GM10847 (cell line): ENCODE results near the gene LDLRAP1.

Experiments
- POLR2A ChIP-seq: IDR thresholded peaks from 2 replicates; pipeline ENCODE4 v1.6.1; 2011; ENCODE audit not compliant: insufficient read length; ENCODE audit errors: extremely low read depth

LDLRAP1 gene

GRCh38 chr1:25532970-25533369, 10.4 kb upstream of the LDLRAP1 start:
- no peak for TF ChIP-seq POLR2A

- TF ChIP-seq POLR2A: no peak
These were observed 9.5 kb upstream of the LDLRAP1 start for GRCh38 chr1:25533775-25534409.

- no peak for TF ChIP-seq POLR2A
These were observed 9.0 kb upstream of the LDLRAP1 start for GRCh38 chr1:25534410-25534788.

DNA sequence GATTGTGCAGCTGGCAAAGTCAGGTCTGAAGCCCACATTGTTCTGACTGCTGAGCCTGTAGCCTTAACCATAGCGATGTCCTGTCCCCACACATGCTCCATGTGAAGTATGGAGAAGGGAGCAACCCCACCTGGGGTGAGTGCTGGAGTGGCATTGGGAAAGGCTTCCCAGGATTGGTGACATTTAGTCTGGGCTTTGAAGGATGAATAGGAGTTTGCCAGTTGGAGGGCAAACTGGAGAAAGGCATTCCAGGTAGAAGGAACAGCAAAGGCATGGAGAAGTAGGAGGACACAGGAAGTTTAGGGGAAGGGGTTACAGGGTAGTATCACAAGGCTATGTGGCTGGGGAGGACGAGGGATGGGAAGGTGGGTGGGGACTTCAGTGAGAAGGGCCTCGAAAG, 7.3 kb upstream of the LDLRAP1 start:
- TF ChIP-seq POLR2A: no peak

DNA sequence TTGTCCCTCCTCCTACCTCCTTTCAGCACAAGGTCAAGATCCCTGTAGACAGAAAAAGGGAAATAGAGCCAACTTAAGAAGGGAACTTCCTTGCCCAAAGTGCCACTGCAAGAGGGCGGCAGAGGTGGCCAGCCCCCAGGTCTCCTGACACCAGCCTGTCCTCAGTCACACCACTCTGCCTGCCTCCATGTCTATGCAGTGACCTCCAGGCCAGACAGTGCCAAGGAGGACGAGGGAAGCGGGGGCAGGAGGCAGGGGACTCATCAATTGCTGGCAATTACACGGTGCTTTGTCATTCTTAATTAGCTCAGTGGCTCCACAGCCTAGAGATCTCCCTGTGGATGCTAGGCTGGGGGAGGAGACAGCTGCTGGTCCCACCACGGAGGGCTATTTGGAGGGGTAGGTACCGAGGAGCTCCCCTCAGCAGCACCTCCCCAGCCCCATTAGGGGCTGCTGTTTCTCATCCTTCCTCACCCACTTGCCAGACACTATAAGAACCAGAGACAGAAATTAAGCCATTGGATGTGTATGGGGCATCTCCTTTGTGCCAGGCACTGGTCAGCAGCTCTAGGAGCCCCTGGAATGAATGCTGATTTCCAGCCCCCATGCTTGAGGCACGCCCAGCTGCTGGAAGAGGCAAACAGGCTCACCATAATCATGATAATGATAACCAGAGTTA, 6.1 kb upstream of the LDLRAP1 start:
- no peak for TF ChIP-seq POLR2A

GRCh38 chr1:25538191-25538767, 5.1 kb upstream of the LDLRAP1 start:
- no peak for TF ChIP-seq POLR2A

DNA sequence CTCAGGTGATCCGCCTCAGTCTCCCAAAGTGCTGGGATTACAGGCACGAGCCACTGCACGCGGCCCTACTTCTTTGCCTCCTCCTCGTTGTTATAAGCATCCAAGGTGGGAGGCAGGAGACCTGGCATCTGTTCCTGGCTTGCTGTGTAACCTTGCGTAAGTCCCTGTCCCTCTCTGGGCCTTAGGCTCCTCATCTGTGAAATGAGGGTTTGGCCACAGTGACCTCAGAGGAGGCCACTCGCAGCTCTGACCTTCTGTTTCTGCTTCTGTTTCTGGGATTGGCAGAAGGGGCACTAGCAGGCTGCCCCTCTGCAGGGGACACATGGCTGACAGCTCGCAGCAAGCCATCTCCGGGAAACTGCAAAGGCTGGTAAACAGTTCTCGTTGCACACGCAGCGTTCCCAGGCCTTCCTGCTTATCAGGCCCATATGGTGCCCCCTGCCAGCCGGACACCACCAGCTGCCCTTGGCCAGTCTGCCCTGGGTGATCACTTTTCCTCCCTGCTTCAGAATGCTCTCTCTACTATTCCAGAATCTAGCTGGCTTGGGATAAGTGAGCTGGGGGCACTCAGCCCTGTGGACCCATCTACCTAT, 2.6 kb upstream of the LDLRAP1 start:
- TF ChIP-seq POLR2A: no peak

DNA sequence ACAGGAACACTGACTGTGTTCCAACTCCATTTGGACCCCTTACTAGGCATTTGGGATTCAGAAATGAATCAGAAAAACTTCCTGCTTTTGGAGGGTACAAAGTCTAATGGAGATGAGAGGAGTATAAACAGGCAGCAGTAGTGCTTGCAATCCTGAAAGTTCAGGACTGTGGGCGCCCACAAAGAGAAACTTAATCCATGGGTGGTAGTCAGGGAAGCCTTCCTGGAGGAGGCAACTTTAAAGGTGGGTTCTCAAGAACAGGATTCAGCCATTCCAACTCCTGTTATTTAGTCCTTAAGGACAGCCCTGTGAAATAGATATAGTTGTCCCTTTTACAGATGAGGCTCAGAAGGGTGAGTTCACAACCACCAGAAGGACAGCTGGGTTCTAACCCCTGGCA, 2.0 kb upstream of the LDLRAP1 start:
- TF ChIP-seq POLR2A: no peak

- TF ChIP-seq POLR2A: no peak
These were observed 1.3 kb upstream of the LDLRAP1 start for GRCh38 chr1:25541889-25542658.

DNA sequence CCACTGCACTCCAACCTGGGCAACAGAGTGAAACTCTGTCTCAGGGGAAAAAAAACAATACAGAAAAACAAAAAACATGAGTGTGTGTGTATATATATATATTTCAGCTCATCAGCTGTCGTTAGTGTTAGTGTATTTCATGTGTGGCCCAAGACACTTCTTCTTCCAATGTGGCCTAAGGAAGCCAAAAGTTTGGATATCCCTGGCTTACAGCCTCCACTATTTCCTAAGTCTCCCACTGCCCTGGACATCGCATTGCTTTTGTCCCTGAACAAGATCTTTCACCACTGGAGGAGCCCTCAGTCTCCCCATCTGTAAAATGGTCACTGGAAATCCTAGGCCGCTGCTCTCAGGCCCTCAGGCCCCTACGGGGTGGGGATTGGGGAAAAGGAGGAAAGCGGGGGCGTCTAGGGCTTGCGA, 391 bp upstream of the LDLRAP1 start:
- TF ChIP-seq POLR2A: no peak

DNA sequence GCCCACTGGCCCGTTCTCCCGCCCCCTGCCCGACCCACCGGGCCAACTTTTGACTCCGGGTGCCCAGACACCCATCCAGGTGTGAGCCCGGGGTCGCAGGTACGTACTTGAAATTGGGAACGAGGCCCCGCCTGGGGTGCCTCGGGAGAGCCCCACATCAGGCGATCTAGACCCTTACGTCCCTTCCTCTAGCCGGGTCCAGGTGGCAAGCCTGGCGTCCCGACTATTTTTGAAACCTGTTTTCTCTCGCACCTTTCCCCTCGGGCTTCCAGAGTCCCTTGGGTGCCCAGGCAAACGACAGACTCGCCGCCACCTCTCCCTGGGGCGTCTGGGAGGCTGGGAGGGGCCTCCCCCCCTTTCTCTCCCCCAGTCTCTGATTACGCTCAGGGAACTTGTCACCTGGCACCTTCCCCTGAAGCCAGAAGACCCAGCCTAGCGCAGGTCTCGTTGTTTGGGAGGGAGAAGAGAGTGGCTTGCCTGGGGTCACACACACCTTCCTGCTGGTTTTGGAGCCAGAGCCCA, 898 bp downstream of the LDLRAP1 start:
- no peak for TF ChIP-seq POLR2A

DNA sequence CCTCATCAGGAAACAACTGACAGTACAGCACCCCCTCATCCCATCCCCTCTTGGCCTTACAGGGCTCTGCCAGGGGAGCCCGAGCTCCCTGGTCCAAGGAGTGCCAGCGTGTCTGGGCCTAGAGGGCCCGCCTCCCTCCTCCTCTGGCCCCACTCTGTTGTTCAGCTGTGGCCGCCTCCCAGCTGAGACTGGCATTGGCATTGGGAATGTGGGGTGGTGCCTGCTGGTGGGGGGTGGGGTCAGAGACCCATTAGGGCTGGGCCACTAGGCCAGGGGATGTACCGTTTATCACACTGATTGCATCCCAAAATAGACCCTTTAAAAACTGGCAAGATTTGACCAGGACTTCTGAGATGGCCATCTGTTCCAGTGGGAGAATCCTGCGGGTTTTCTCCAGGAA, 1.4 kb downstream of the LDLRAP1 start:
- no peak for TF ChIP-seq POLR2A

- no peak for TF ChIP-seq POLR2A
These were observed 2.4 kb downstream of the LDLRAP1 start for GRCh38 chr1:25545767-25546166.

DNA sequence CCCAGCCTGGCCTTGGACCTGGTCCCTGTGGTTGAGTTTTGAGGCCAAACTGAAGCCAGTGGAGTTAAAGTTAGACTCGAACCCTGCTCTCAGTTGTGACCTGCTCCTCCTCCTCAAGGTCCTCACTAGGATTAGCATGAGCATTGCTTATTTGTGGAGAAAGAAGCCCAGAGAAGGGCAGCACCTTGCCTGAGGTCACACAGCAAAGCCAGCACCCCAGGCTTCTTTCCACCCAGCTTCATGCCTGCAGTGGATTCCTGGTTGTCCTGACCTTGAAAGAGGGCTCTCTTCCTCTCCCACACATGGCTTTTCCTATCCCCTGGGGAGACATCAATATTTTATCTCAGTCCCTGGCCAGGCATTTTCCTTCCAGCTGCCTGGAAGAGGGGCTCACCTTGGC, 2.8 kb downstream of the LDLRAP1 start:
- no peak for TF ChIP-seq POLR2A

GRCh38 chr1:25548601-25549000, 5.2 kb downstream of the LDLRAP1 start:
- no peak for TF ChIP-seq POLR2A
